Measurements from ENCODE around the gene EVI5L. TPM values are rescaled to one million over a fixed set of nuclear protein-coding genes. Genes with fewer than 3 reads are reported as not detected.
A peak's percentile ranks its signal among the peaks of the same experiment; 100 is the strongest.

The EVI5L gene
- total and polyA plus RNA-seq, 2 of the 4 experiments (the other 2 are of a cell fraction), result 12.7 to 14.6 TPM

GRCh38 chr19:7850000-7850813 lies 20.2 kb downstream of the EVI5L start:
- intact Hi-C loops (cut with micrococcal nuclease) (no loop called here), dilution Hi-C loops (cut with HindIII; ENCODE audit: low sequenced_read_pairs, unreplicated experiment) (no loop called here), in situ Hi-C loops (cut with MboI; ENCODE audit: low sequenced_read_pairs) (no loop called here)
- Histone ChIP-seq H3K9me1 (ENCODE audit: insufficient read depth, low read length) (no peaks in the 10 kb centered on the region), H3K4me2 (ENCODE audit: low read depth, low read length) (no peak overlapping the region), H3K36me3 (ENCODE audit: control insufficient read depth, insufficient read depth, low read length) (no peaks in the 10 kb centered on the region), H3K56ac (ENCODE audit: extremely low read depth, insufficient read depth, low read length) (no peak overlapping the region), H3K9ac (ENCODE audit: low read depth, low read length) (no peak overlapping the region), H4K8ac (ENCODE audit: low read depth in 2 of 2, low read length in 2 of 2) (no peak overlapping the region), H4K5ac (ENCODE audit: low read depth, low read length) (no peak overlapping the region), H3K23ac (ENCODE audit: low read depth, low read length) (no peak overlapping the region), H3K4ac (ENCODE audit: low read depth, low read length) (no peak overlapping the region), H3K18ac (ENCODE audit: low read depth, low read length) (no peak overlapping the region), H4K91ac (ENCODE audit: insufficient read depth, low read depth, low read length) (no peak overlapping the region), H3K27me3 (ENCODE audit: control insufficient read depth, insufficient read depth, low read length) (no peaks in the 10 kb centered on the region), H3K79me1 (ENCODE audit: low read depth in 1 of 2, low read length in 2 of 2) (0 out of 4 replicates have a peak, but pooled peaks cover 0 to 4% of the 10 kb centered on the region in 2 experiments), H2BK120ac (ENCODE audit: low read depth, low read length) (no peak overlapping the region), H3K4me1 (ENCODE audit: control insufficient read depth, insufficient read depth, low read length) (peaks cover 6% of the 10 kb centered on the region), H3K14ac (replicated peaks; ENCODE audit: low read depth, low read length) (no peak overlapping the region), H2BK5ac (ENCODE audit: low read depth, low read length, poor library complexity, severe bottlenecking) (no peak overlapping the region), H2AK5ac (ENCODE audit: low read depth, low read length) (no peak overlapping the region), H2BK20ac (ENCODE audit: low read depth, low read length) (no peak overlapping the region), H3K4me3 (ENCODE audit: insufficient read depth, low read depth, low read length) (no peak overlapping the region), H2BK15ac (ENCODE audit: low read depth, low read length) (no peak overlapping the region), H4K20me1 (ENCODE audit: insufficient read depth, low read length) (peaks cover 11% of the 10 kb centered on the region), H3K9me3 (ENCODE audit: control insufficient read depth, insufficient read depth, low read length) (no peaks in the 10 kb centered on the region), H2AFZ (replicated peaks; ENCODE audit: low read length, poor library complexity) (no peak overlapping the region), H2AK9ac (replicated peaks; ENCODE audit: low read depth, low read length, poor library complexity) (peak overlapping the region; percentile 1), H3K27ac (ENCODE audit: insufficient read depth, low read length) (no peak overlapping the region)
- DNase-seq, result peak; percentile 71
- ATAC-seq (ENCODE audit: low read depth), result peak; percentile 76
- WGBS, 2 experiments (ENCODE audit: extremely low coverage in 2 of 2, insufficient read length in 1 of 2), result 80% methylated on average over 7 of the region's 25 CpGs; no CpG with 5 or more reads in 1 of the 2 experiments
- ChIA-PET CTCF (interaction anchor here (1.9 kb wide), 1 partner anchor 19 kb away, joined by 4 read pairs; no protein-coding TSS in a partner anchor), POLR2A (ENCODE audit: unreplicated experiment) (no interaction called here)
- TF ChIP-seq ELK1 (IDR thresholded peaks at IDR 0.05; ENCODE audit: borderline replicate concordance, low read depth, low read length) (no peak), RFX5 (IDR thresholded peaks at IDR 0.05; ENCODE audit: low read depth, low read length) (no peak), RCOR1 (IDR thresholded peaks at IDR 0.05; ENCODE audit: insufficient replicate concordance, low read length) (peak; percentile 73), BHLHE40 (IDR thresholded peaks at IDR 0.05; ENCODE audit: low read depth, low read length) (peak; percentile 58), USF2 (IDR thresholded peaks at IDR 0.05; ENCODE audit: low read depth, low read length) (no peak), MXI1 (IDR thresholded peaks at IDR 0.05; ENCODE audit: borderline replicate concordance, low read depth, low read length) (peak; percentile 41; the same call in 1 of the 2 replicates), MAZ (IDR thresholded peaks at IDR 0.05; ENCODE audit: borderline replicate concordance, low read depth, low read length) (no peak), NFE2L2 (IDR thresholded peaks at IDR 0.05; ENCODE audit: low read depth, low read length) (no peak), RAD21 (IDR thresholded peaks at IDR 0.05; ENCODE audit: low read length) (no peak)
- no TSS peak for BruUV-seq (replicated peaks)
